GM18873 (cell line): ENCODE results near the gene NR3C2.

Source experiments
- ATAC-seq: cut with Tn5 transposase; IDR thresholded peaks from one replicate; pipeline ENCODE4 v1.9.1; 2021; ENCODE audit warnings: mild to moderate bottlenecking, moderate library complexity, moderate number of reproducible peaks; ENCODE audit not compliant: unreplicated experiment, low FRiP score

NR3C2 gene

DNA sequence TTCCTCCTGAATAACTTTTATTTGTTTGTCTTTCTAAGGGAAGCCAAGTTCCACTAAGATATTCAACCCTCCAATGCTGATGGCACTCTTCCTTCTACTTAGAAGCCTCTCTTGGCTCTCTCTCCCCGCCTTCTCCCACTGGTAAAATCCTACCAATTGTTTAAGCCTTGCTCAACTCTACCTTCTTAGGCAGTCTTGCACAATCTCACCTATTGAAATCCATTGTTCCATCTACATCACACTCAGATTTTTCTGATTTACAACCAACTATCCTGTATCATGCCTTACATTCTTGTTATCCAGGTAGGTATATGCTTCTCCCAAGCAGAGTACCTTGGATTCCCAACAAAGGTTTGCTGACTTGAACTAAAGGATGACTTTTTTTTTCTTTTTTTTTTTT lies 69.1 kb downstream of the NR3C2 start:
- ATAC-seq = no peak

- no peak for ATAC-seq
These were observed 72.3 kb downstream of the NR3C2 start for GRCh38 chr4:148369919-148370318.

GRCh38 chr4:148367756-148368155 lies 74.5 kb downstream of the NR3C2 start:
- no peak for ATAC-seq

DNA sequence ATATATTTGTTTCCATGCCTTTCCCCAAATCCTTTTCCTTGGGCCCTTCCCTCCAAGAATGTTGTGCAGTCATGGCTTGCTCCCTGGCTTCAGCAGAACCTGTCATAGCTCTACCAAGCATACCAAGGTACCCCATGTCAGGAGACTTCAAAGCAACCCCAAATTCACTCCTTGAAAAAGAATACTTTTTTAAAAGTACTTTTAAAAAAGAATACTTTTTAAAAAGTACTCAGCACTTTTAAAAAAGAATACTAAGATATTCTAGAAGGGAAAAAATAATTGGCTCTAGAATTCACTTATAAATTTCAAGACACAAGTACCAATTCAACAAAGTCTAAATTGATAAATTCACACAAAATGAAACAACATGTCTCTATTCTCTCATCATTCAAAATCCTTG lies 76.0 kb downstream of the NR3C2 start:
- ATAC-seq = no peak

- ATAC-seq = no peak
These were observed 77.7 kb downstream of the NR3C2 start for GRCh38 chr4:148364525-148364924.

DNA sequence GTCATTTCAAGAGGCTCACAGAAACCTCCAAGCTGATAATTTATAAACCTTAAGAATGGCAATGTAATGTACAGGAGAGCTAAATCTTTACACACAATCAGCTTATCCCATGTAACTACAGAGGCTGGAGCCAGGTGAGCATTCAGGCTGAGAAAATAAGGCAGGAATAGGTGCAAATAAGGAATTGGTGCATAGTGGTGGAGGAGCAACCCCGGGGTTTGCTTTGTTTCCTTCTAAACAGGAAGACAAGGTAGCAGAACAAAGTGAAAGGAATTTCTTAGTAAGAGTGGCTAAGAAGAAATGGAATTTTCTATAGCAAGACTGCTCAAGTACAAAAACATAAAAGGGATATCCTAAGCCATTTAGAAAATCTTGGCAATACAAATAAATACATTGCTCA lies 82.4 kb downstream of the NR3C2 start:
- ATAC-seq = no peak

- ATAC-seq = no peak
These were observed 86.6 kb downstream of the NR3C2 start for GRCh38 chr4:148355442-148356123.

GRCh38 chr4:148354186-148354585 lies 88.0 kb downstream of the NR3C2 start:
- ATAC-seq = no peak

GRCh38 chr4:148353571-148353970 lies 88.6 kb downstream of the NR3C2 start:
- no peak for ATAC-seq

DNA sequence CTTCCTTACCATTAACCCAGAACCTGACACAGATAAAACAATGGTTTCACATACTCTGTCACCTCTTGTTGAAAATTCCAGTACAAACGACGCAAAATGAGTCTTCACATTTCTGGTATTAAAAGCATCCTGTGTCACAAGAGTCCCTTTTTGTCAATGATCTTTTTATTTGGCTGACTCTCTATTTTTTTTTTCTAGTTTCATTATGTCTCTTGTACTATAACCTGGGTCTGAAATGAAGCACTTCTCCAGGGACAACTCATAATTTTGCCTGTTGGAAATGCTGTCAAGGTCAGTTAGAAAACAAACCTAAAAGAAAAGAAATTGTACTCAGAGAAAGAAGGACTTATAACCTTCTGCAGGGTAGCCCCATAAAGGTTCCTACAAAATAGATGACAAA lies 93.1 kb downstream of the NR3C2 start:
- ATAC-seq = no peak

DNA sequence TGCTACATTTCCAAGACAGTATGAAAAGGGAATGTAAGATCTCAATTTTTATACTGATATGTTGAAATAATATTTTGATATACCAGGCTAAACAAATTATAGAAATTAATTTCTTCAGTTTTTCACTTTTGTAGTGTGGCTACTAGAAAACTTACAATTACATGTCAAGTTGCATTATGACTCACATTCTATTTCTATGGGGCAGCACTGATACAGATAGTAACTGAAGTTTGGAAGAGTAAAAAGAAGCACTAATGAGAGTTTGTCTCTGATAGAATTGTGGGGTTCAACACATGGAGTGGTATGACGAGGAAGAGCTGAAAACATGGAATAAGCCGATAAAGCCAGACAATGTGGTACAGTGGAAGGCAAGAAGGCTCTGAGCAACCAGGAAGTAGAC lies 95.6 kb downstream of the NR3C2 start:
- no peak for ATAC-seq

GRCh38 chr4:148345509-148345908 lies 96.7 kb downstream of the NR3C2 start:
- ATAC-seq = no peak

DNA sequence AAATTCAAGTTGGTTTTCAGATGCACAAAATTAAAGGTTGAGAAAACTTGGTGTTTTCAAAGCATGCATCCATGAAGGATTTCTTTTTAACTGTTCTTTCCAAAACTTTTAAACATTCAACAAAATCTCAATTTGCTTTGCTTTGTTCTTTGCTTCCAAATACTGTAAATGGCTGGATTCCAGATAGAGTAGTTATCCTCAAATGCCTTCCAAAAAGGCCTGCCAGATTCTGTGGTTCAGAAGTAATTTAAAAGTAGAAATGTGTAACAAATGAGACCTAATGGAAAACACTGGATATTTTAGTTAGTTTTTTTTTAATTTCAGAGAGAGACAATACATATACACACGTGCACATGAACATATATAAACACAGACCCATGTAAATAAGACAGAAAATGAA lies 97.3 kb downstream of the NR3C2 start:
- no peak for ATAC-seq

GRCh38 chr4:148344352-148344751 lies 97.9 kb downstream of the NR3C2 start:
- no peak for ATAC-seq

DNA sequence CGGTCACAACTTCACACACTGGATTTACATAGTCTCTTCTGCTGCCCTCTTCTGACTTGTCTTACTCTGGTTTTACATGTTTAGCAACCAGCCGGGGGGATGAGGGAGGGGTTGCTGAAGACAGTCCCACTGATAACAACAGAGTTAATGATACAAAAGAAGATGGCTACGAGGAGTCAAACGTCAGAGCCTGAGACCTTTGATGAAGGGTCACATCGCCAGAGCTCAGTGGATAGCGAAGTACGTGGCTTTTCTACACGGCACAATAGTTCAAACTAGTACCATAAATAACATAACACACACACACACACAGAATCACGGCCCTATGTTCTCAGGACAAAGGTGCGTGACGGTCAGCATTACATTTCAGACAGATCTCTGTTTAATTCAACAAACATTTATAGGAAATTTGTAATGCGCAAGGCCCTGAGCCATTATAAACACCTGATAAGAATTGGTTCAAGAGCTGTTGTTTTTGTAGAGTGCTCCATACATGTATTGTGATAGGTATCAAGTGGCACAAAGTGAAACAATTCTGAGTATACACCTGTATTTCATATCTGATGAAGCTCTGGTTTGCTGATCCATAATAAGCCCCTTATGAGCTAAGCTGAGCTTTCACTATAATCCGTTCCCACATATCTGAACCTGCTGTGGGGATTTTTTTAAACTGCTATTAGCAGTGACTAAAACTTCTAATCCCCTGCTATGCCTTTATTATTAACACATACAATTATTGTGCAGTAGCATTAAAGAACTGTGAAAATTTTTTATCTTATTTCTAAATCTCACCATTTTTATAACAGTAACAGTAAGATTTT lies 100.0 kb downstream of the NR3C2 start:
- ATAC-seq = no peak

- ATAC-seq = no peak
These were observed 107.1 kb downstream of the NR3C2 start for GRCh38 chr4:148335133-148335532.

- no peak for ATAC-seq
These were observed 108.9 kb downstream of the NR3C2 start for GRCh38 chr4:148333265-148333664.

GRCh38 chr4:148332486-148332885 lies 109.7 kb downstream of the NR3C2 start:
- no peak for ATAC-seq

DNA sequence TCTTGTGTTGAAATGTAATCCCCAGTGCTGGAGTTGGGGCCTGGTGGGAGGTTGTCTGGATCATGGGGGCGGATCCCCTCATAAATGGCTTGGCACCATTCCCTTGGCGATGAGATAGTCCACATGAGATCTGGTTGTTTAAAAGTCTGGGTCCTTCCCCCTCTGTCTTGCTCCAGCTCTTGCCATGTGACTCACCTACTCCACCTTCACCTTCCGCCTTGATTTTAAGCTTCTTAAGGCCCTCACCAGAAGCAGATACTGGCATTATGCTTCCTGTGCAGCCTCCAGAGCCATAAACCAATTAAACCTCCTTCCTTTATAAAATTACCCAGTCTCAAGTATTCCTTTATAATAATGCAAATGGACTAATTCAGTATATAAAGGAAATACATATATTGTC lies 111.5 kb downstream of the NR3C2 start:
- ATAC-seq = no peak

- no peak for ATAC-seq
These were observed 112.1 kb downstream of the NR3C2 start for GRCh38 chr4:148330161-148330560.

DNA sequence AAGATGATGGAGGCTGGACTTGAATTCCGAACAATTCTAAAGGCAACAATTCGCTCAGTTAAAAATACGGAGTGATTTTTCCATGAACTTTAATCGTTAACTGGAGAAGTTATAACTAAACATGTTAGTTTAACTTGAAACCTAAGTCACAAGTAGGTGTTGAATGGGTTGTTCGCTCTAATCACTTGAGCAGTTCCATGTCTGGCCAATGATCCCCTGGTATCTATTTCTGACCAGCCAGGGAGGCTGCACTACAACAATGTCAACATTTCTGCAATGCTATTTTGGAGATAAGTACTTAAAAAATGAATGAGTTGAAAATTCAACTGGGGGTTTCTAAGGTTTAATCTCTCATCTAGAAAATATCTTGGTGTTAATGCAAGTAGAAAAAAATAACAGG lies 112.5 kb downstream of the NR3C2 start:
- ATAC-seq = no peak

- ATAC-seq = no peak
These were observed 114.5 kb downstream of the NR3C2 start for GRCh38 chr4:148327683-148328082.
